Activated naive CD8-positive, alpha-beta T cell treated with anti-CD3 and anti-CD28 coated beads, Interleukin-2, amount 50 U/mL, for 24 hours (primary cell): Measurements from ENCODE around the gene VWA5B1.

Source experiments
- ATAC-seq: fragments of 150-1000 bp; cut with Tn5 transposase; one replicate; pipeline ENCODE4 v1.10.0; 2021
- DNase-seq: peaks from one replicate; pipeline ENCODE4 v3.0.0; 2021
- H3K27ac Mint-ChIP-seq: one replicate; pipeline ENCODE4 v1.8.0; 2021; ENCODE audit warnings: mild to moderate bottlenecking, mixed read lengths
- H3K27me3 Mint-ChIP-seq: one replicate; pipeline ENCODE4 v1.8.0; 2021; ENCODE audit warnings: mixed read lengths
- H3K36me3 Mint-ChIP-seq: one replicate; pipeline ENCODE4 v1.8.0; 2021; ENCODE audit warnings: low read depth, mixed read lengths
- H3K4me1 Mint-ChIP-seq: one replicate; pipeline ENCODE4 v1.8.0; 2021; ENCODE audit warnings: mixed read lengths
- H3K4me3 Mint-ChIP-seq: one replicate; pipeline ENCODE4 v1.8.0; 2021; ENCODE audit warnings: mild to moderate bottlenecking, moderate library complexity, mixed read lengths
- H3K9me3 Mint-ChIP-seq: one replicate; pipeline ENCODE4 v1.8.0; 2021; ENCODE audit warnings: mixed read lengths

Gene VWA5B1

DNA sequence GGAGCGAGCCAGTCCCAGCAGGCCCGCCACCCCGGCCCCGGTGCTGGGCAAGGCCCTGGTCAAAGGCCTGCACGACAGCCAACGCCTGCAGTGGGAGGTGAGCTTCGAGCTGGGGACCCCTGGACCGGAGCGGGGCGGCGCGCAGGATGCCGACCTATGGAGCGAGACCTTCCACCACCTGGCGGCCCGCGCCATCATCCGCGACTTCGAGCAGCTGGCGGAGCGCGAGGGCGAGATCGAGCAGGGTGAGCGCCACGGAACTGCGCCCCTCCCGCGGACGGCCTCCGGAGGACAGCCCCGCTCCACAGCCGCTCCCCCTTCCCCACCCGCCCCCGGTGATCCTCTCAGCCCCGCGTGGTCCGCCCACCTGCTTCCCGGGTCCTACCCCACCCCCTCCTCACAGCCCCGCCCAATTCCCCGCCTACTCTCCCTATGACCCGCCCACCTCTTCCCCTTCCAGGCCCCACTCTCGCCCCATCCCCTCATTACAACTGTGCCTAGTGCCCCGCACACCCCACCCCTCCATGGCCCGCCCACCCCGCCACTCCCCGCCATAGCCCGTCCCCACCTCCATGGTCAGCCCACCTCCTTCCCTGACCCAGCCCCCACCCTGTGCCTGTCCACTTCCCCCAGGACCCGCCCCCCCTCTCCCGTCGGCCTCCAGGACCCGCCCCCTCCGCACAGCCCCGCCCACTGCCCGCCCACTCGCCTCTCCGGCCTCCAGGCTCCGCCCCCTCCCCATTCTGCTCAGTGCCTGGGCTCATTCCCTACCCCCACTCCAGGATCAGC, 52.7 kb downstream of the VWA5B1 start:
- Mint-ChIP-seq H3K27me3 (peaks cover 39% of the 10 kb centered on the region), H3K36me3 (no peaks in the 10 kb centered on the region), H3K4me3 (no peak overlapping the region), H3K4me1 (peaks cover 5% of the 10 kb centered on the region), H3K27ac (no peak overlapping the region), H3K9me3 (peaks cover 7% of the 10 kb centered on the region)
- no peak for DNase-seq
- no peak for ATAC-seq

GRCh38 chr1:20343938-20344302, 53.2 kb downstream of the VWA5B1 start:
- peaks cover 7% of the 10 kb centered on the region for H3K9me3 Mint-ChIP-seq
- DNase-seq (no peak), ATAC-seq (no peak)
- no peaks in the 10 kb centered on the region for H3K36me3 Mint-ChIP-seq
- H3K27me3 Mint-ChIP-seq, result peaks cover 39% of the 10 kb centered on the region
- no peak overlapping the region for H3K4me3 Mint-ChIP-seq
- H3K27ac Mint-ChIP-seq, result no peak overlapping the region
- H3K4me1 Mint-ChIP-seq, result peaks cover 5% of the 10 kb centered on the region

GRCh38 chr1:20344738-20345137, 54.1 kb downstream of the VWA5B1 start:
- Mint-ChIP-seq H3K27me3 (peaks cover 43% of the 10 kb centered on the region), H3K4me1 (peaks cover 5% of the 10 kb centered on the region), H3K36me3 (no peaks in the 10 kb centered on the region), H3K4me3 (no peak overlapping the region), H3K9me3 (peaks cover 7% of the 10 kb centered on the region), H3K27ac (no peak overlapping the region)
- no peak for DNase-seq
- ATAC-seq, result no peak

DNA sequence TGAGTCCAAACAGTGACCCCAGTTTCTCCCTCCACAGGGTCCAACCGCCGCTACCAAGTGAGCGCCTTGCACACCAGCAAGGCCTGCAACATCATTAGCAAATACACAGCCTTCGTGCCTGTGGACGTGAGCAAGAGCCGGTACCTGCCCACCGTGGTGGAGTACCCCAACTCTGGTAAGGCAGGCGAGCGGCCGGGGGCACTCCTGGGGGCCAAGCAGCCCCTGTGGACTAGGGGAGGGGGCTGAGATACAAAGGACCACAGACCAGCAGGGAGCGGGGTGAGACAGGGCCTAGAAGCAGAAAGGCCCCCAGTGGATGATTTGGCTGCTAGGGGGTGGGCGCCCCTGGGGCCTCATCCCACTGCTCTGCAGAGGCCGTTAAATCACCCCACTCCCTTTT, 54.7 kb downstream of the VWA5B1 start:
- ATAC-seq (no peak), DNase-seq (no peak)
- no peak overlapping the region for H3K4me3 Mint-ChIP-seq
- H3K9me3 Mint-ChIP-seq, result peaks cover 7% of the 10 kb centered on the region
- peaks cover 5% of the 10 kb centered on the region for H3K4me1 Mint-ChIP-seq
- no peaks in the 10 kb centered on the region for H3K36me3 Mint-ChIP-seq
- H3K27me3 Mint-ChIP-seq, result peaks cover 43% of the 10 kb centered on the region
- H3K27ac Mint-ChIP-seq, result no peak overlapping the region

DNA sequence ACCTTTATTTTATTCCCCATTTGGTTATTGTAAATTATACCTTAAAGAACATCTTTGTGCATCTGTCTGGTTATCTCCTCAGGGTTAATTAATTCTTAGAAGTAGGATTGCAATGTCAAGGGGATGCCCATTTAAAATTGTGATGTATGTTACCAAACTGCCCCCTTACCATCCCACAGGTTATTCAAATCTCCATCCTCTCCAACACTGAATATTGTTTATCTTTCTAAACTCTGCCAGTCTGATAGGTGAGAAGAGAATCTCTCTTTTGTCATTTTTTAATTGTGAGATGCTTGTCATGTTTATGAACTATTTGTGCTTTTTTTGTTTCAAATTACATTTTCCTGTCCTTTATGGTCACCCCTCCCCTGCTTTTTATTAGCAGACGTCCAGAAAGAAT, 55.8 kb downstream of the VWA5B1 start:
- no peak for DNase-seq
- Mint-ChIP-seq H3K27ac (no peak overlapping the region), H3K4me1 (peaks cover 5% of the 10 kb centered on the region), H3K36me3 (no peaks in the 10 kb centered on the region), H3K9me3 (peaks cover 7% of the 10 kb centered on the region), H3K27me3 (peaks cover 44% of the 10 kb centered on the region), H3K4me3 (no peak overlapping the region)
- ATAC-seq, result no peak

- Mint-ChIP-seq H3K27ac (no peak overlapping the region), H3K4me3 (no peak overlapping the region), H3K4me1 (peaks cover 5% of the 10 kb centered on the region), H3K9me3 (peaks cover 7% of the 10 kb centered on the region), H3K27me3 (peaks cover 34% of the 10 kb centered on the region), H3K36me3 (no peaks in the 10 kb centered on the region)
- ATAC-seq (no peak), DNase-seq (no peak)
Observed at GRCh38 chr1:20347699-20348098, 57.0 kb downstream of the VWA5B1 start.

- Mint-ChIP-seq H3K9me3 (peaks cover 7% of the 10 kb centered on the region), H3K4me3 (no peak overlapping the region), H3K27ac (no peak overlapping the region), H3K27me3 (peaks cover 32% of the 10 kb centered on the region), H3K36me3 (no peaks in the 10 kb centered on the region), H3K4me1 (peaks cover 5% of the 10 kb centered on the region)
- ATAC-seq (no peak), DNase-seq (no peak)
Observed at GRCh38 chr1:20348326-20348915, 57.7 kb downstream of the VWA5B1 start.

DNA sequence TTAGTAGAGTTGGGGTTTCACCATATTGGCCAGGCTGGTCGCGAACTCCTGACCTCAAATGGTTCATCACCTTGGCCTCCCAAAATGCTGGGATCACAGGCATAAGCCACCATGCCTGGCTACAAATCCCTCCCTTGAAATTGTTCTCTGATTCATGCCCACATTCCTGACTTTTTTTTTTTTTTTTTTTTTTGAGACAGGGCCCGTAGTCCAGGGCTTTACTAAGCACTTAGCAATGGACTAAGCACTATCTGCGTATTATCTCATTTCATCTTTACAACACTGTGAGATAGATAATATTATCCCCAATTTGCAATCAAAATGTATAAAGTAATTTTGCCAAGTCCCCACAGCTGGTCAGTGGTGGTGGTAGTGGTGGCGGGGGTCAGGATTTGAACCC, 58.9 kb downstream of the VWA5B1 start:
- H3K9me3 Mint-ChIP-seq, result peaks cover 7% of the 10 kb centered on the region
- no peak overlapping the region for H3K4me3 Mint-ChIP-seq
- no peaks in the 10 kb centered on the region for H3K36me3 Mint-ChIP-seq
- H3K27me3 Mint-ChIP-seq, result peaks cover 24% of the 10 kb centered on the region
- ATAC-seq, result no peak
- H3K27ac Mint-ChIP-seq, result no peak overlapping the region
- no peak for DNase-seq
- no peaks in the 10 kb centered on the region for H3K4me1 Mint-ChIP-seq

- no peak overlapping the region for H3K27ac Mint-ChIP-seq
- ATAC-seq, result no peak
- H3K4me1 Mint-ChIP-seq, result no peaks in the 10 kb centered on the region
Observed at GRCh38 chr1:20349971-20350370, 59.3 kb downstream of the VWA5B1 start.

GRCh38 chr1:20350421-20350820, 59.7 kb downstream of the VWA5B1 start:
- H3K27me3 Mint-ChIP-seq, result peaks cover 16% of the 10 kb centered on the region
- ATAC-seq, result no peak
- no peak overlapping the region for H3K27ac Mint-ChIP-seq
- no peaks in the 10 kb centered on the region for H3K4me1 Mint-ChIP-seq
- DNase-seq, result no peak
- H3K9me3 Mint-ChIP-seq, result peaks cover 7% of the 10 kb centered on the region
- H3K4me3 Mint-ChIP-seq, result no peak overlapping the region
- no peaks in the 10 kb centered on the region for H3K36me3 Mint-ChIP-seq

More at GRCh38 chr1:20349971-20350370, 59.3 kb downstream of the VWA5B1 start:
- no peaks in the 10 kb centered on the region for H3K36me3 Mint-ChIP-seq
- peaks cover 20% of the 10 kb centered on the region for H3K27me3 Mint-ChIP-seq
- peaks cover 7% of the 10 kb centered on the region for H3K9me3 Mint-ChIP-seq
- no peak overlapping the region for H3K4me3 Mint-ChIP-seq
- DNase-seq, result no peak

DNA sequence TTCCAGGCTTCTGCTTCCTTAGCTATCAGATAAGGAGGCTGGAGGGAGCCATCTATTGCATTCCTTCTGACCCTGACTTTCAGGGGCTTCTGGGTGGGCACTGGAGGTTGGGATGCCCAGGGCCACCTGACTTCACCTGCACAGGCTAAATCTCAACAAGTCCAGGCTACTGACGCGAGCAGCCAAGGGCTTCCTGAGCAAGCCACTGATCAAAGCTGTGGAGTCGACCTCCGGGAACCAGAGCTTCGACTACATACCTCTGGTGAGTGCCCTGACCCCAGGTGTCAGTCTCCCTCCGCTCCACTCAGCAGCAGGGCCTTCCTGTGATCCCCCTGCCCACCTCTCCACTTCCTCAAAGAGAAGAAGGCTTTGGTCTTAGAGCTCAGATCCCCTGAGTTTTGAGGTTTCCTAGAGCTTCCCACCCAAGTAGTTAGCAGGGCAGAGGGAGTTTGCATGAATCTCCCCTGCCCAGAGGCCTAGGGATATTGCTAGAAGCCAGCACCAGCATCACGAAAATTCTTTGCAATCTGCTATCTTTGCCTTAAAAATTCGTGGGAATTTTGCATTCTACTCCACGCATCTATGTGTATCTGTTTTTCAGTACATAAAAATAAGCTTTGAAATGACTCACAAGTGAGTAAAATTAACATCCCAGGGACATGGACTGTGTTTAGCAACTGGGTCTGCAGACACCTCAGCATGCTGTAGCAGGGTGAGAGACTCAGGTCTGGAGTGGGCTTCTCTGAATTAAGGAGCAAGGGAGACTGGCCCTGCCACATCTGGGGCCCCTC, 61.4 kb downstream of the VWA5B1 start:
- Mint-ChIP-seq H3K36me3 (no peaks in the 10 kb centered on the region), H3K9me3 (no peaks in the 10 kb centered on the region), H3K27ac (no peak overlapping the region), H3K27me3 (peaks cover 13% of the 10 kb centered on the region), H3K4me3 (no peak overlapping the region), H3K4me1 (peaks cover 6% of the 10 kb centered on the region)
- DNase-seq (no peak), ATAC-seq (no peak)

DNA sequence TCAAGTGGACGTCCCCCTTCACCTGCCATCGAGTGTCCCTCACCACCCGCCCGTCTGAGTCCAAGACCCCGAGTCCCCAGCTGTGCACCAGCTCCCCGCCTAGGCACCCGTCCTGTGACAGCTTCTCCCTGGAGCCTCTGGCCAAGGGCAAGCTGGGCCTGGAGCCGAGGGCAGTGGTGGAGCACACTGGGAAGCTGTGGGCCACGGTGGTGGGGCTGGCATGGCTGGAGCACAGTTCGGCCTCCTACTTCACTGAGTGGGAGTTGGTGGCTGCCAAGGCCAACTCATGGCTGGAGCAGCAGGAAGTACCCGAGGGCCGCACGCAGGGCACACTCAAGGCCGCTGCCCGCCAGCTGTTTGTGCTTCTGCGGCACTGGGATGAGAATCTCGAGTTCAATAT, 63.2 kb downstream of the VWA5B1 start:
- H3K27me3 Mint-ChIP-seq, result peaks cover 21% of the 10 kb centered on the region
- DNase-seq, result no peak
- peaks cover 11% of the 10 kb centered on the region for H3K4me1 Mint-ChIP-seq
- H3K4me3 Mint-ChIP-seq, result no peak overlapping the region
- H3K36me3 Mint-ChIP-seq, result no peaks in the 10 kb centered on the region
- no peak overlapping the region for H3K27ac Mint-ChIP-seq
- no peaks in the 10 kb centered on the region for H3K9me3 Mint-ChIP-seq
- ATAC-seq, result no peak

- ATAC-seq, result no peak
- Mint-ChIP-seq H3K27ac (no peak overlapping the region), H3K4me3 (no peak overlapping the region), H3K4me1 (peaks cover 18% of the 10 kb centered on the region), H3K36me3 (no peaks in the 10 kb centered on the region), H3K9me3 (no peaks in the 10 kb centered on the region), H3K27me3 (peaks cover 24% of the 10 kb centered on the region)
- no peak for DNase-seq
Observed at GRCh38 chr1:20354610-20355009, 63.9 kb downstream of the VWA5B1 start.

- Mint-ChIP-seq H3K36me3 (no peaks in the 10 kb centered on the region), H3K27ac (no peak overlapping the region), H3K4me1 (peaks cover 23% of the 10 kb centered on the region), H3K4me3 (no peak overlapping the region), H3K9me3 (no peaks in the 10 kb centered on the region), H3K27me3 (peaks cover 26% of the 10 kb centered on the region)
- DNase-seq (no peak), ATAC-seq (no peak)
Observed at GRCh38 chr1:20355101-20355827, 64.6 kb downstream of the VWA5B1 start.
